Erythroblast (primary cell): ENCODE results near the gene NSUN7.

Source experiments
- GATA1 ChIP-seq: IDR thresholded peaks from 2 replicates; pipeline ENCODE4 v1.6.1; 2011; ENCODE audit warnings: low read depth, mild to moderate bottlenecking, control low read depth, low read length, moderate library complexity
- POLR2A ChIP-seq: IDR thresholded peaks from 2 replicates; pipeline ENCODE4 v1.6.1; 2011; ENCODE audit warnings: mild to moderate bottlenecking, low read length

GRCh38 chr4:40829586-40829985 is 79.8 kb downstream of the NSUN7 start:
- no peak for TF ChIP-seq POLR2A
- no peak for TF ChIP-seq GATA1
